ENCODE measurements around the gene LPCAT2. TPM values are rescaled to one million over a fixed set of nuclear protein-coding genes. Genes with fewer than 3 reads are reported as not detected.

Gene LPCAT2
- total and polyA plus RNA-seq, 2 of the 13 experiments (the other 11 are each of a cell fraction or from before 2014, with no cell fraction given) = 9.9 to 17.6 TPM

GRCh38 chr16:55559933-55560516 is 51.2 kb downstream of the LPCAT2 start:
- WGBS (ENCODE audit: low lambda C conversion rate) = 84% methylated on average over 1 of the region's 1 CpG
- DNase-seq (ENCODE audit: low spot score) = no peak
- intact Hi-C loops (cut with micrococcal nuclease; ENCODE audit: unreplicated experiment) = no loop called here
- Histone ChIP-seq H3K27me3 (ENCODE audit: control insufficient read depth in 1 of 2, insufficient read depth in 2 of 2, low read length in 2 of 2) (no peaks in the 10 kb centered on the region), H3K4me1 (ENCODE audit: insufficient read depth, low read length) (no peaks in the 10 kb centered on the region), H3K9me3 (ENCODE audit: low read length) (no peaks in the 10 kb centered on the region), H3K4me2 (ENCODE audit: low read depth, low read length) (no peak overlapping the region), H2AFZ (ENCODE audit: low read length) (no peak overlapping the region), H3K27ac (ENCODE audit: extremely low read length, insufficient read depth, low read length) (no peak overlapping the region), H3K79me2 (ENCODE audit: insufficient read depth, low read length) (no peaks in the 10 kb centered on the region), H3K9ac (ENCODE audit: insufficient read depth, low read depth, low read length) (no peak overlapping the region), H3K36me3 (replicated peaks in 1 of 2; ENCODE audit: control insufficient read depth in 1 of 2, insufficient read depth in 2 of 2, low read length in 2 of 2) (no peaks in the 10 kb centered on the region), H4K20me1 (ENCODE audit: insufficient read depth, low read length) (no peaks in the 10 kb centered on the region), H3K4me3 (replicated peaks in 1 of 3; ENCODE audit: insufficient read depth in 1 of 3, low read depth in 2 of 3, low read length in 3 of 3) (no peak overlapping the region)
- CTCF ChIA-PET (ENCODE audit: low intra/inter-chr PET ratio, low total read pairs) = no interaction called here
- POLR2A ChIA-PET = no interaction called here
- no peak for ATAC-seq
- FAIRE-seq = no peak
- in situ Hi-C loops (cut with HindIII; ENCODE audit: extremely low pct_ligation_motif_present, low pct_unique_long_range_greater_than_20kb) = no loop called here
- no TSS peak for BruUV-seq (replicated peaks)
- TF ChIP-seq SNAPC2 (CRISPR knock-in tag; IDR thresholded peaks at IDR 0.05) = no peak
- TF ChIP-seq TCF7L2 (IDR thresholded peaks at IDR 0.05; ENCODE audit: low read depth, low read length) = no peak
- TF ChIP-seq LRRFIP1 (CRISPR knock-in tag; conservative IDR thresholded peaks at IDR 0.05) = no peak
- no peak for TF ChIP-seq RBAK (CRISPR knock-in tag; IDR thresholded peaks at IDR 0.05)
- no peak for TF ChIP-seq ZNF224 (CRISPR knock-in tag; IDR thresholded peaks at IDR 0.05)
- TF ChIP-seq, protein P1, sequence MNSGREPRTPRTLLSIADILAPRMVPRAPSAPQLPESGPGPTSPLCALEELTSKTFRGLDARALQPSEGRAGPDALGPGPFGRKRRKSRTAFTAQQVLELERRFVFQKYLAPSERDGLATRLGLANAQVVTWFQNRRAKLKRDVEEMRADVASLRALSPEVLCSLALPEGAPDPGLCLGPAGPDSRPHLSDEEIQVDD (CRISPR knock-in tag; IDR thresholded peaks at IDR 0.05; ENCODE audit: borderline replicate concordance) = no peak
- no peak for TF ChIP-seq FOXM1 (CRISPR knock-in tag; IDR thresholded peaks at IDR 0.05)
- TF ChIP-seq YY1 (IDR thresholded peaks at IDR 0.05; ENCODE audit: insufficient read depth, insufficient replicate concordance, low read depth, low read length) = no peak
- TF ChIP-seq, protein P2, sequence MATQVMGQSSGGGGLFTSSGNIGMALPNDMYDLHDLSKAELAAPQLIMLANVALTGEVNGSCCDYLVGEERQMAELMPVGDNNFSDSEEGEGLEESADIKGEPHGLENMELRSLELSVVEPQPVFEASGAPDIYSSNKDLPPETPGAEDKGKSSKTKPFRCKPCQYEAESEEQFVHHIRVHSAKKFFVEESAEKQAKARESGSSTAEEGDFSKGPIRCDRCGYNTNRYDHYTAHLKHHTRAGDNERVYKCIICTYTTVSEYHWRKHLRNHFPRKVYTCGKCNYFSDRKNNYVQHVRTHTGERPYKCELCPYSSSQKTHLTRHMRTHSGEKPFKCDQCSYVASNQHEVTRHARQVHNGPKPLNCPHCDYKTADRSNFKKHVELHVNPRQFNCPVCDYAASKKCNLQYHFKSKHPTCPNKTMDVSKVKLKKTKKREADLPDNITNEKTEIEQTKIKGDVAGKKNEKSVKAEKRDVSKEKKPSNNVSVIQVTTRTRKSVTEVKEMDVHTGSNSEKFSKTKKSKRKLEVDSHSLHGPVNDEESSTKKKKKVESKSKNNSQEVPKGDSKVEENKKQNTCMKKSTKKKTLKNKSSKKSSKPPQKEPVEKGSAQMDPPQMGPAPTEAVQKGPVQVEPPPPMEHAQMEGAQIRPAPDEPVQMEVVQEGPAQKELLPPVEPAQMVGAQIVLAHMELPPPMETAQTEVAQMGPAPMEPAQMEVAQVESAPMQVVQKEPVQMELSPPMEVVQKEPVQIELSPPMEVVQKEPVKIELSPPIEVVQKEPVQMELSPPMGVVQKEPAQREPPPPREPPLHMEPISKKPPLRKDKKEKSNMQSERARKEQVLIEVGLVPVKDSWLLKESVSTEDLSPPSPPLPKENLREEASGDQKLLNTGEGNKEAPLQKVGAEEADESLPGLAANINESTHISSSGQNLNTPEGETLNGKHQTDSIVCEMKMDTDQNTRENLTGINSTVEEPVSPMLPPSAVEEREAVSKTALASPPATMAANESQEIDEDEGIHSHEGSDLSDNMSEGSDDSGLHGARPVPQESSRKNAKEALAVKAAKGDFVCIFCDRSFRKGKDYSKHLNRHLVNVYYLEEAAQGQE (IDR thresholded peaks at IDR 0.05; ENCODE audit: borderline replicate concordance in 1 of 2, low read depth in 1 of 2, low read length in 2 of 2) = no peak
- TF ChIP-seq ZBTB38 (CRISPR knock-in tag; IDR thresholded peaks at IDR 0.05) = no peak

Data from HepG2 (cell line).